K562 (cell line): ENCODE measurements around the gene CTF1. TPM values are rescaled to one million over a fixed set of nuclear protein-coding genes. Genes with fewer than 3 reads are reported as not detected.
A peak's percentile ranks its signal among the peaks of the same experiment; 100 is the strongest.

Experiments used
- CBX1 ChIP-seq: sonication (generic); IDR thresholded peaks from 2 replicates; pipeline ENCODE4 v1.6.1; 2016; ENCODE audit warnings: antibody characterized with exemption, low read depth, mild to moderate bottlenecking
- FOXK1 ChIP-seq: sonication (generic); formaldehyde crosslinking; IDR thresholded peaks from 2 replicates; pipeline ENCODE4 v1.8.0; 2022; ENCODE audit warnings: missing genetic modification reagents, mild to moderate bottlenecking, borderline replicate concordance
- FOXP1 ChIP-seq: sonication (generic); formaldehyde crosslinking; IDR thresholded peaks from 2 replicates; pipeline ENCODE4 v1.8.0; 2022; ENCODE audit warnings: mild to moderate bottlenecking, missing genetic modification reagents
- KAT8 ChIP-seq: fragments of 450-650 bp; IDR thresholded peaks from 2 replicates; pipeline ENCODE4 v1.6.1; 2016; ENCODE audit warnings: low read depth, mild to moderate bottlenecking
- MYC ChIP-seq, 2 experiments: fragments of 250-450 bp in 1 of 2; sonication (Bioruptor Pico) in 1 of 2; IDR thresholded peaks; 2 replicates each; pipeline versions ENCODE4 v1.5.1 to v1.6.1; 2012 to 2021; ENCODE audit warnings: low read depth in 2 of 2, borderline replicate concordance in 1 of 2, improper control_type of control experiment in 1 of 2, low read length in 1 of 2, mild to moderate bottlenecking in 1 of 2, moderate library complexity in 1 of 2
- NEUROD1 ChIP-seq: fragments of 150-350 bp; IDR thresholded peaks from 2 replicates; pipeline ENCODE4 v1.6.1; 2014; ENCODE audit warnings: borderline replicate concordance, low read length, low read depth; ENCODE audit not compliant: partially characterized antibody
- ZBED1 ChIP-seq: IDR thresholded peaks from 2 replicates; pipeline ENCODE4 v1.6.1; 2014
- ZNF347 ChIP-seq: fragments of 450-650 bp; formaldehyde crosslinking; IDR thresholded peaks from 2 replicates; pipeline ENCODE4 v1.4.0; 2020; ENCODE audit warnings: low read depth, mild to moderate bottlenecking, moderate library complexity
- polyA plus RNA-seq, 8 experiments: library from polyadenylated mRNA; depleted of rRNA in 4 of 8; stranded (reverse) in 5 of 8; unstranded in 3 of 8; fragments of >200 nt; fragmentation: Nextera tagmentation in 2 of 8; fragmentation: Illumina TruSeq in 1 of 8; extraction: Ambion mirVana in 2 of 8; extraction: Trizol in 1 of 8; gene quantifications; 2 replicates each; pipeline versions ENCODE4 v1.2.1 to v1.2.3, GENCODE V29; 2011 to 2014; ENCODE audit warnings: inconsistent platforms in 1 of 8, missing spikeins in 1 of 8
- total RNA-seq, 7 experiments: library from RNA; depleted of rRNA in 6 of 7; stranded (reverse); fragments of >200 nt in 6 of 7; fragmentation: Illumina TruSeq in 2 of 7; extraction: Trizol in 2 of 7; gene quantifications; 2 replicates each; pipeline versions ENCODE4 v1.2.1 to v1.2.3, GENCODE V29; 2011 to 2021; ENCODE audit warnings: low replicate concordance in 1 of 7
- TF ChIP-seq, protein P1 (sequence below): fragments of 250-450 bp; sonication (Bioruptor Pico); IDR thresholded peaks from 2 replicates; pipeline ENCODE4 v1.5.0; 2021
- TF ChIP-seq, protein P2 (sequence below): fragments of 450-650 bp; IDR thresholded peaks from 2 replicates; pipeline ENCODE4 v1.6.1; 2017; ENCODE audit warnings: antibody characterized with exemption, mild to moderate bottlenecking
- TF ChIP-seq, protein P3 (sequence below): sonication (generic); formaldehyde crosslinking; IDR thresholded peaks from 2 replicates; pipeline ENCODE4 v1.8.0; 2022; ENCODE audit warnings: mild to moderate bottlenecking, missing genetic modification reagents
- TF ChIP-seq, protein P4 (sequence below): sonication (generic); formaldehyde crosslinking; IDR thresholded peaks from 2 replicates; pipeline ENCODE4 v1.8.1; 2023; ENCODE audit warnings: mild to moderate bottlenecking, missing genetic modification reagents
- TF ChIP-seq, protein P5 (sequence below), 2 experiments: fragments of 250-450 bp in 1 of 2; fragments of 450-650 bp in 1 of 2; sonication (Bioruptor Pico) in 1 of 2; IDR thresholded peaks; 2 replicates each; pipeline versions ENCODE4 v1.6.1 to v1.8.0; 2016 to 2021; ENCODE audit warnings: mild to moderate bottlenecking in 2 of 2, moderate library complexity in 2 of 2, missing compliant biosample characterization in 1 of 2, missing genetic modification characterization in 1 of 2

CTF1 gene
- total and polyA plus RNA-seq, 9 of the 15 experiments (the other 6 are each of a cell fraction or from before 2014, with no cell fraction given), result 0.24 to 2.5 (median 0.44) TPM

DNA sequence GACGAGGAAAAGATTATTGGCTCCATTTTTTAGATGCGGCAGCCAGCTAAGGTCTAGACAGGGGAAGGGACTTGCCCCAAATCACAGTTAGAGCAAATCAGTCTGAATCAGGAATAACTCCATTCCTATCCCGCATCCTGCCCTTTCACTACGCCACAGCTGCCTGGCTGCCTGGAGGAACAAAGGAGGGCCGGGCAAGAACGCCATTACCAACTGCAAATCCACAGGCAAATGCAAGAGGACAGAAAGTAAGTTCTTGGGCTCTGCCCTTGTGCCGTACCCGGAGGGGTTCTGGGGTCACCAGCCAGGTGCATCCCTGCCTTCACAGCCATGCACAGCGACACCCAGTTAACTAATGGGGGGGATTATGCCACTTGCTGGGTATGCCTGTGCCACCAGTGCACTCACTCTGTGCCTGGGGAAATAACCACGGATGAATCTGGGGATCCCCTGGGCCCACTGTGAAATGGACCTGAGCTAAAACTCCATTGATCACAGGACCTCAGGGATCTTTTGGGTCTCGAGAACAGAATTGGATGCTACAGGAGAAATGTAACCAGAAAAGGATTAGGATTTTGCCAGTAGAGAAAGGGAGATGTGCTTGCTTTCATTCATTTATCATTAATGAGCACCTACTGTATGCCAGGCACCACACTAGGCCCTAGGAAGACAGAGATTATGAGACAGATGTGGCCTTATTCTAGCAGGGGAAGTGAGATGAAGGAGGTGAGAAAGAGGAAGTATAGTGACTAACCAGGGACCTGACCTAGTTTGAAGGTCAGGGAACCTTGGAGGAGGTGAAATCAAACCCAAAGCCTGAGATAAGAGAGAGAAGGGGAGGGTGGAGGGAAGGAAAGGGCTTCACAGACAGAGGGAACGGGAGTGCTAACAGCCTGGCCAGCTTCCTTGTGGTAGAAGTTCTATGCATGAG is 20.3 kb upstream of the CTF1 start (continued):
- TF ChIP-seq, protein P1, sequence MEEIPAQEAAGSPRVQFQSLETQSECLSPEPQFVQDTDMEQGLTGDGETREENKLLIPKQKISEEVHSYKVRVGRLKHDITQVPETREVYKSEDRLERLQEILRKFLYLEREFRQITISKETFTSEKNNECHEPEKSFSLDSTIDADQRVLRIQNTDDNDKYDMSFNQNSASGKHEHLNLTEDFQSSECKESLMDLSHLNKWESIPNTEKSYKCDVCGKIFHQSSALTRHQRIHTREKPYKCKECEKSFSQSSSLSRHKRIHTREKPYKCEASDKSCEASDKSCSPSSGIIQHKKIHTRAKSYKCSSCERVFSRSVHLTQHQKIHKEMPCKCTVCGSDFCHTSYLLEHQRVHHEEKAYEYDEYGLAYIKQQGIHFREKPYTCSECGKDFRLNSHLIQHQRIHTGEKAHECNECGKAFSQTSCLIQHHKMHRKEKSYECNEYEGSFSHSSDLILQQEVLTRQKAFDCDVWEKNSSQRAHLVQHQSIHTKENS (CRISPR knock-in tag), result no peak
- TF ChIP-seq ZNF347 (CRISPR knock-in tag), result no peak
- TF ChIP-seq FOXK1 (CRISPR knock-in tag), result no peak
- TF ChIP-seq MYC (IDR thresholded peaks at IDR 0.05; ENCODE audit: low read depth, low read length), result no peak
- no peak for TF ChIP-seq MYC (CRISPR knock-in tag; IDR thresholded peaks at IDR 0.05; ENCODE audit: borderline replicate concordance, low read depth)
- no peak for TF ChIP-seq KAT8
- TF ChIP-seq, protein P2, sequence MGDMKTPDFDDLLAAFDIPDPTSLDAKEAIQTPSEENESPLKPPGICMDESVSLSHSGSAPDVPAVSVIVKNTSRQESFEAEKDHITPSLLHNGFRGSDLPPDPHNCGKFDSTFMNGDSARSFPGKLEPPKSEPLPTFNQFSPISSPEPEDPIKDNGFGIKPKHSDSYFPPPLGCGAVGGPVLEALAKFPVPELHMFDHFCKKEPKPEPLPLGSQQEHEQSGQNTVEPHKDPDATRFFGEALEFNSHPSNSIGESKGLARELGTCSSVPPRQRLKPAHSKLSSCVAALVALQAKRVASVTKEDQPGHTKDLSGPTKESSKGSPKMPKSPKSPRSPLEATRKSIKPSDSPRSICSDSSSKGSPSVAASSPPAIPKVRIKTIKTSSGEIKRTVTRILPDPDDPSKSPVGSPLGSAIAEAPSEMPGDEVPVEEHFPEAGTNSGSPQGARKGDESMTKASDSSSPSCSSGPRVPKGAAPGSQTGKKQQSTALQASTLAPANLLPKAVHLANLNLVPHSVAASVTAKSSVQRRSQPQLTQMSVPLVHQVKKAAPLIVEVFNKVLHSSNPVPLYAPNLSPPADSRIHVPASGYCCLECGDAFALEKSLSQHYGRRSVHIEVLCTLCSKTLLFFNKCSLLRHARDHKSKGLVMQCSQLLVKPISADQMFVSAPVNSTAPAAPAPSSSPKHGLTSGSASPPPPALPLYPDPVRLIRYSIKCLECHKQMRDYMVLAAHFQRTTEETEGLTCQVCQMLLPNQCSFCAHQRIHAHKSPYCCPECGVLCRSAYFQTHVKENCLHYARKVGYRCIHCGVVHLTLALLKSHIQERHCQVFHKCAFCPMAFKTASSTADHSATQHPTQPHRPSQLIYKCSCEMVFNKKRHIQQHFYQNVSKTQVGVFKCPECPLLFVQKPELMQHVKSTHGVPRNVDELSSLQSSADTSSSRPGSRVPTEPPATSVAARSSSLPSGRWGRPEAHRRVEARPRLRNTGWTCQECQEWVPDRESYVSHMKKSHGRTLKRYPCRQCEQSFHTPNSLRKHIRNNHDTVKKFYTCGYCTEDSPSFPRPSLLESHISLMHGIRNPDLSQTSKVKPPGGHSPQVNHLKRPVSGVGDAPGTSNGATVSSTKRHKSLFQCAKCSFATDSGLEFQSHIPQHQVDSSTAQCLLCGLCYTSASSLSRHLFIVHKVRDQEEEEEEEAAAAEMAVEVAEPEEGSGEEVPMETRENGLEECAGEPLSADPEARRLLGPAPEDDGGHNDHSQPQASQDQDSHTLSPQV, result no peak
- TF ChIP-seq, protein P3, sequence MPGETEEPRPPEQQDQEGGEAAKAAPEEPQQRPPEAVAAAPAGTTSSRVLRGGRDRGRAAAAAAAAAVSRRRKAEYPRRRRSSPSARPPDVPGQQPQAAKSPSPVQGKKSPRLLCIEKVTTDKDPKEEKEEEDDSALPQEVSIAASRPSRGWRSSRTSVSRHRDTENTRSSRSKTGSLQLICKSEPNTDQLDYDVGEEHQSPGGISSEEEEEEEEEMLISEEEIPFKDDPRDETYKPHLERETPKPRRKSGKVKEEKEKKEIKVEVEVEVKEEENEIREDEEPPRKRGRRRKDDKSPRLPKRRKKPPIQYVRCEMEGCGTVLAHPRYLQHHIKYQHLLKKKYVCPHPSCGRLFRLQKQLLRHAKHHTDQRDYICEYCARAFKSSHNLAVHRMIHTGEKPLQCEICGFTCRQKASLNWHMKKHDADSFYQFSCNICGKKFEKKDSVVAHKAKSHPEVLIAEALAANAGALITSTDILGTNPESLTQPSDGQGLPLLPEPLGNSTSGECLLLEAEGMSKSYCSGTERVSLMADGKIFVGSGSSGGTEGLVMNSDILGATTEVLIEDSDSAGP, result no peak
- no peak for TF ChIP-seq ZBED1
- TF ChIP-seq NEUROD1, result no peak
- TF ChIP-seq, protein P4, sequence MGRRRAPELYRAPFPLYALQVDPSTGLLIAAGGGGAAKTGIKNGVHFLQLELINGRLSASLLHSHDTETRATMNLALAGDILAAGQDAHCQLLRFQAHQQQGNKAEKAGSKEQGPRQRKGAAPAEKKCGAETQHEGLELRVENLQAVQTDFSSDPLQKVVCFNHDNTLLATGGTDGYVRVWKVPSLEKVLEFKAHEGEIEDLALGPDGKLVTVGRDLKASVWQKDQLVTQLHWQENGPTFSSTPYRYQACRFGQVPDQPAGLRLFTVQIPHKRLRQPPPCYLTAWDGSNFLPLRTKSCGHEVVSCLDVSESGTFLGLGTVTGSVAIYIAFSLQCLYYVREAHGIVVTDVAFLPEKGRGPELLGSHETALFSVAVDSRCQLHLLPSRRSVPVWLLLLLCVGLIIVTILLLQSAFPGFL (CRISPR knock-in tag), result no peak
- no peak for TF ChIP-seq FOXP1
- TF ChIP-seq, protein P5, sequence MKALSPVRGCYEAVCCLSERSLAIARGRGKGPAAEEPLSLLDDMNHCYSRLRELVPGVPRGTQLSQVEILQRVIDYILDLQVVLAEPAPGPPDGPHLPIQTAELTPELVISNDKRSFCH (CRISPR knock-in tag; IDR thresholded peaks at IDR 0.05), result no peak
- TF ChIP-seq, protein P5 (tag; IDR thresholded peaks at IDR 0.05), result peak; percentile 89
- TF ChIP-seq CBX1, result peak; percentile 75; the same call in 1 of the 2 replicates
